Activated CD4-positive, alpha-beta T cell treated with anti-CD3 and anti-CD28 coated beads for 48 hours (primary cell): ENCODE results near the gene RPL38.

Experiments used
- DNase-seq: peaks from one replicate; pipeline ENCODE4 v3.0.0-alpha.2; 2020

Gene RPL38

GRCh38 chr17:74203439-74204240 lies at the start of gene RPL38:
RPL38 (plus strand) TSS chr17:74203678; CDS start chr17:74203956, 278 bp downstream.
- peak; percentile 98 for DNase-seq

GRCh38 chr17:74153821-74154430 lies 49.6 kb upstream of the RPL38 start:
- no peak for DNase-seq

- DNase-seq, result no peak
These were observed 46.6 kb upstream of the RPL38 start for GRCh38 chr17:74156878-74157277.

- no peak for DNase-seq
These were observed 46.1 kb upstream of the RPL38 start for GRCh38 chr17:74157366-74157765.

- no peak for DNase-seq
These were observed 44.7 kb upstream of the RPL38 start for GRCh38 chr17:74158761-74159160.

GRCh38 chr17:74159226-74159840 lies 44.1 kb upstream of the RPL38 start:
- no peak for DNase-seq

GRCh38 chr17:74160656-74161502 lies 42.6 kb upstream of the RPL38 start:
- DNase-seq, result no peak

GRCh38 chr17:74161503-74161875 lies 42.0 kb upstream of the RPL38 start:
- no peak for DNase-seq

- no peak for DNase-seq
These were observed 40.1 kb upstream of the RPL38 start for GRCh38 chr17:74163271-74163821.

GRCh38 chr17:74163836-74164235 lies 39.6 kb upstream of the RPL38 start:
- DNase-seq, result no peak

- no peak for DNase-seq
These were observed 38.9 kb upstream of the RPL38 start for GRCh38 chr17:74164446-74165045.

- no peak for DNase-seq
These were observed 37.6 kb upstream of the RPL38 start for GRCh38 chr17:74165797-74166365.

GRCh38 chr17:74170924-74171323 lies 32.6 kb upstream of the RPL38 start:
- no peak for DNase-seq

- no peak for DNase-seq
These were observed 30.8 kb upstream of the RPL38 start for GRCh38 chr17:74172700-74173099.

- peak; percentile 67 for DNase-seq
These were observed 26.9 kb upstream of the RPL38 start for GRCh38 chr17:74176546-74177001.

GRCh38 chr17:74177018-74177450 lies 26.4 kb upstream of the RPL38 start:
- no peak for DNase-seq

- DNase-seq, result no peak
These were observed 23.9 kb upstream of the RPL38 start for GRCh38 chr17:74179576-74179975.

- DNase-seq, result no peak
These were observed 23.1 kb upstream of the RPL38 start for GRCh38 chr17:74180336-74180735.

GRCh38 chr17:74181341-74181740 lies 22.1 kb upstream of the RPL38 start:
- DNase-seq, result no peak

- no peak for DNase-seq
These were observed 21.3 kb upstream of the RPL38 start for GRCh38 chr17:74182041-74182723.

GRCh38 chr17:74183411-74183810 lies 20.1 kb upstream of the RPL38 start:
- DNase-seq, result no peak
